ENCODE results near the gene FAM228B.

GRCh38 chr2:24174851-24175277 lies 51.6 kb downstream of the FAM228B start, which contains the start of gene FAM228A:
- TF ChIP-seq CTCF (IDR thresholded peaks at IDR 0.05) (no peak), ZFX (IDR thresholded peaks at IDR 0.05; ENCODE audit: borderline replicate concordance) (no peak)
